Liver (tissue), 3 donors: ENCODE data around the gene ADCY7.

Experiments
- ATF3 ChIP-seq: IDR thresholded peaks from 2 replicates; pipeline ENCODE4 v1.6.1; 2016; ENCODE audit warnings: antibody characterized with exemption
- EGR1 ChIP-seq, 2 donors: IDR thresholded peaks; 2 replicates each; pipeline ENCODE4 v1.6.1; 2016 to 2018; ENCODE audit warnings: antibody characterized with exemption in 2 of 2, low read depth in 2 of 2
- FOXA1 ChIP-seq: IDR thresholded peaks from 2 replicates; pipeline ENCODE4 v1.6.1; 2016; ENCODE audit warnings: antibody characterized with exemption
- GABPA ChIP-seq, 2 donors: IDR thresholded peaks in 1 of 2; conservative IDR thresholded peaks in 1 of 2; 2 replicates each; pipeline ENCODE4 v1.6.1; 2016; ENCODE audit warnings: antibody characterized with exemption in 2 of 2, mild to moderate bottlenecking in 1 of 2, moderate library complexity in 1 of 2
- HNF4A ChIP-seq, 2 donors: conservative IDR thresholded peaks; 2 replicates each; pipeline ENCODE4 v1.6.1; 2016; ENCODE audit warnings: antibody characterized with exemption in 2 of 2, mild to moderate bottlenecking in 2 of 2
- RAD21 ChIP-seq, 2 donors: IDR thresholded peaks; 2 replicates each; pipeline ENCODE4 v1.6.1; 2016; ENCODE audit warnings: antibody characterized with exemption in 2 of 2, mild to moderate bottlenecking in 2 of 2
- RXRA ChIP-seq, 2 donors: IDR thresholded peaks; 2 replicates each; pipeline ENCODE4 v1.6.1; 2017 to 2018; ENCODE audit warnings: antibody characterized with exemption in 2 of 2, mild to moderate bottlenecking in 1 of 2
- SP1 ChIP-seq: IDR thresholded peaks from 2 replicates; pipeline ENCODE4 v1.6.1; 2018; ENCODE audit warnings: antibody characterized with exemption, mild to moderate bottlenecking
- TAF1 ChIP-seq: conservative IDR thresholded peaks from 2 replicates; pipeline ENCODE4 v1.6.1; 2016; ENCODE audit warnings: antibody characterized with exemption, mild to moderate bottlenecking
- YY1 ChIP-seq: IDR thresholded peaks from 2 replicates; pipeline ENCODE4 v1.6.1; 2016; ENCODE audit warnings: antibody characterized with exemption, mild to moderate bottlenecking
- ZBTB33 ChIP-seq: IDR thresholded peaks from 2 replicates; pipeline ENCODE4 v1.6.1; 2016; ENCODE audit warnings: antibody characterized with exemption
- TF ChIP-seq, protein P1 (sequence below): fragments of 150-350 bp; IDR thresholded peaks from 2 replicates; pipeline ENCODE4 v1.5.1; 2017; ENCODE audit warnings: improper control_type of control experiment, low read depth, low read length; ENCODE audit not compliant: missing input control
- TF ChIP-seq, protein P2 (sequence below): IDR thresholded peaks from 2 replicates; pipeline ENCODE4 v1.6.1; 2016; ENCODE audit warnings: antibody characterized with exemption, mild to moderate bottlenecking
- TF ChIP-seq, protein P3 (sequence below): IDR thresholded peaks from 2 replicates; pipeline ENCODE4 v1.6.1; 2016; ENCODE audit warnings: antibody characterized with exemption
- donor health status: healthy.
- donor health status: healthy.

- TF ChIP-seq, protein P1, sequence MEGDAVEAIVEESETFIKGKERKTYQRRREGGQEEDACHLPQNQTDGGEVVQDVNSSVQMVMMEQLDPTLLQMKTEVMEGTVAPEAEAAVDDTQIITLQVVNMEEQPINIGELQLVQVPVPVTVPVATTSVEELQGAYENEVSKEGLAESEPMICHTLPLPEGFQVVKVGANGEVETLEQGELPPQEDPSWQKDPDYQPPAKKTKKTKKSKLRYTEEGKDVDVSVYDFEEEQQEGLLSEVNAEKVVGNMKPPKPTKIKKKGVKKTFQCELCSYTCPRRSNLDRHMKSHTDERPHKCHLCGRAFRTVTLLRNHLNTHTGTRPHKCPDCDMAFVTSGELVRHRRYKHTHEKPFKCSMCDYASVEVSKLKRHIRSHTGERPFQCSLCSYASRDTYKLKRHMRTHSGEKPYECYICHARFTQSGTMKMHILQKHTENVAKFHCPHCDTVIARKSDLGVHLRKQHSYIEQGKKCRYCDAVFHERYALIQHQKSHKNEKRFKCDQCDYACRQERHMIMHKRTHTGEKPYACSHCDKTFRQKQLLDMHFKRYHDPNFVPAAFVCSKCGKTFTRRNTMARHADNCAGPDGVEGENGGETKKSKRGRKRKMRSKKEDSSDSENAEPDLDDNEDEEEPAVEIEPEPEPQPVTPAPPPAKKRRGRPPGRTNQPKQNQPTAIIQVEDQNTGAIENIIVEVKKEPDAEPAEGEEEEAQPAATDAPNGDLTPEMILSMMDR = no peak
- no peak for TF ChIP-seq TAF1
- TF ChIP-seq RXRA (IDR thresholded peaks at IDR 0.05) = no peak
- no peak for TF ChIP-seq YY1
- no peak for TF ChIP-seq ATF3
- TF ChIP-seq FOXA1 = no peak
- TF ChIP-seq, protein P2, sequence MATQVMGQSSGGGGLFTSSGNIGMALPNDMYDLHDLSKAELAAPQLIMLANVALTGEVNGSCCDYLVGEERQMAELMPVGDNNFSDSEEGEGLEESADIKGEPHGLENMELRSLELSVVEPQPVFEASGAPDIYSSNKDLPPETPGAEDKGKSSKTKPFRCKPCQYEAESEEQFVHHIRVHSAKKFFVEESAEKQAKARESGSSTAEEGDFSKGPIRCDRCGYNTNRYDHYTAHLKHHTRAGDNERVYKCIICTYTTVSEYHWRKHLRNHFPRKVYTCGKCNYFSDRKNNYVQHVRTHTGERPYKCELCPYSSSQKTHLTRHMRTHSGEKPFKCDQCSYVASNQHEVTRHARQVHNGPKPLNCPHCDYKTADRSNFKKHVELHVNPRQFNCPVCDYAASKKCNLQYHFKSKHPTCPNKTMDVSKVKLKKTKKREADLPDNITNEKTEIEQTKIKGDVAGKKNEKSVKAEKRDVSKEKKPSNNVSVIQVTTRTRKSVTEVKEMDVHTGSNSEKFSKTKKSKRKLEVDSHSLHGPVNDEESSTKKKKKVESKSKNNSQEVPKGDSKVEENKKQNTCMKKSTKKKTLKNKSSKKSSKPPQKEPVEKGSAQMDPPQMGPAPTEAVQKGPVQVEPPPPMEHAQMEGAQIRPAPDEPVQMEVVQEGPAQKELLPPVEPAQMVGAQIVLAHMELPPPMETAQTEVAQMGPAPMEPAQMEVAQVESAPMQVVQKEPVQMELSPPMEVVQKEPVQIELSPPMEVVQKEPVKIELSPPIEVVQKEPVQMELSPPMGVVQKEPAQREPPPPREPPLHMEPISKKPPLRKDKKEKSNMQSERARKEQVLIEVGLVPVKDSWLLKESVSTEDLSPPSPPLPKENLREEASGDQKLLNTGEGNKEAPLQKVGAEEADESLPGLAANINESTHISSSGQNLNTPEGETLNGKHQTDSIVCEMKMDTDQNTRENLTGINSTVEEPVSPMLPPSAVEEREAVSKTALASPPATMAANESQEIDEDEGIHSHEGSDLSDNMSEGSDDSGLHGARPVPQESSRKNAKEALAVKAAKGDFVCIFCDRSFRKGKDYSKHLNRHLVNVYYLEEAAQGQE = no peak
- TF ChIP-seq, protein P3, sequence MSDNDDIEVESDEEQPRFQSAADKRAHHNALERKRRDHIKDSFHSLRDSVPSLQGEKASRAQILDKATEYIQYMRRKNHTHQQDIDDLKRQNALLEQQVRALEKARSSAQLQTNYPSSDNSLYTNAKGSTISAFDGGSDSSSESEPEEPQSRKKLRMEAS = no peak
- no peak for TF ChIP-seq RAD21 (IDR thresholded peaks at IDR 0.05)
- no peak for TF ChIP-seq EGR1 (IDR thresholded peaks at IDR 0.05; ENCODE audit: low read depth in 2 of 2)
- no peak for TF ChIP-seq ZBTB33
- TF ChIP-seq HNF4A (conservative IDR thresholded peaks at IDR 0.05) = no peak
- TF ChIP-seq SP1 = no peak
- TF ChIP-seq GABPA (IDR thresholded peaks at IDR 0.05 in 1 of 2, conservative IDR thresholded peaks at IDR 0.05 in 1 of 2) = no peak
These were observed 14.2 kb upstream of the ADCY7 start for GRCh38 chr16:50252082-50252611.
